ENCODE measurements around the gene COBL.

Gene COBL

GRCh38 chr7:51118628-51119027 lies 198.0 kb downstream of the COBL start:
- TF ChIP-seq TAF1 (IDR thresholded peaks at IDR 0.05; ENCODE audit: borderline replicate concordance, insufficient read depth, low read length), result no peak
- no peak for TF ChIP-seq SIN3A (IDR thresholded peaks at IDR 0.05; ENCODE audit: borderline replicate concordance, insufficient read depth, low read length)
- no peak for TF ChIP-seq FOXP2 (optimal IDR thresholded peaks at IDR 0.05; ENCODE audit: borderline replicate concordance, extremely low read depth, extremely low read length, insufficient read depth)
- TF ChIP-seq, protein P1, sequence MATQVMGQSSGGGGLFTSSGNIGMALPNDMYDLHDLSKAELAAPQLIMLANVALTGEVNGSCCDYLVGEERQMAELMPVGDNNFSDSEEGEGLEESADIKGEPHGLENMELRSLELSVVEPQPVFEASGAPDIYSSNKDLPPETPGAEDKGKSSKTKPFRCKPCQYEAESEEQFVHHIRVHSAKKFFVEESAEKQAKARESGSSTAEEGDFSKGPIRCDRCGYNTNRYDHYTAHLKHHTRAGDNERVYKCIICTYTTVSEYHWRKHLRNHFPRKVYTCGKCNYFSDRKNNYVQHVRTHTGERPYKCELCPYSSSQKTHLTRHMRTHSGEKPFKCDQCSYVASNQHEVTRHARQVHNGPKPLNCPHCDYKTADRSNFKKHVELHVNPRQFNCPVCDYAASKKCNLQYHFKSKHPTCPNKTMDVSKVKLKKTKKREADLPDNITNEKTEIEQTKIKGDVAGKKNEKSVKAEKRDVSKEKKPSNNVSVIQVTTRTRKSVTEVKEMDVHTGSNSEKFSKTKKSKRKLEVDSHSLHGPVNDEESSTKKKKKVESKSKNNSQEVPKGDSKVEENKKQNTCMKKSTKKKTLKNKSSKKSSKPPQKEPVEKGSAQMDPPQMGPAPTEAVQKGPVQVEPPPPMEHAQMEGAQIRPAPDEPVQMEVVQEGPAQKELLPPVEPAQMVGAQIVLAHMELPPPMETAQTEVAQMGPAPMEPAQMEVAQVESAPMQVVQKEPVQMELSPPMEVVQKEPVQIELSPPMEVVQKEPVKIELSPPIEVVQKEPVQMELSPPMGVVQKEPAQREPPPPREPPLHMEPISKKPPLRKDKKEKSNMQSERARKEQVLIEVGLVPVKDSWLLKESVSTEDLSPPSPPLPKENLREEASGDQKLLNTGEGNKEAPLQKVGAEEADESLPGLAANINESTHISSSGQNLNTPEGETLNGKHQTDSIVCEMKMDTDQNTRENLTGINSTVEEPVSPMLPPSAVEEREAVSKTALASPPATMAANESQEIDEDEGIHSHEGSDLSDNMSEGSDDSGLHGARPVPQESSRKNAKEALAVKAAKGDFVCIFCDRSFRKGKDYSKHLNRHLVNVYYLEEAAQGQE (IDR thresholded peaks at IDR 0.05; ENCODE audit: insufficient read depth in 1 of 2, low read depth in 2 of 2, low read length in 2 of 2), result no peak
- TF ChIP-seq POLR2AphosphoS5 (IDR thresholded peaks at IDR 0.05; ENCODE audit: low read depth, low read length), result no peak

- TF ChIP-seq TAF1 (IDR thresholded peaks at IDR 0.05; ENCODE audit: borderline replicate concordance, insufficient read depth, low read length) (no peak), POLR2AphosphoS5 (IDR thresholded peaks at IDR 0.05; ENCODE audit: low read depth, low read length) (no peak), SIN3A (IDR thresholded peaks at IDR 0.05; ENCODE audit: borderline replicate concordance, insufficient read depth, low read length) (no peak), FOXP2 (optimal IDR thresholded peaks at IDR 0.05; ENCODE audit: borderline replicate concordance, extremely low read depth, extremely low read length, insufficient read depth) (no peak)
- TF ChIP-seq, protein P1 (IDR thresholded peaks at IDR 0.05; ENCODE audit: insufficient read depth in 1 of 2, low read depth in 2 of 2, low read length in 2 of 2), result no peak
Measured at GRCh38 chr7:51114501-51114900, 202.1 kb downstream of the COBL start.

DNA sequence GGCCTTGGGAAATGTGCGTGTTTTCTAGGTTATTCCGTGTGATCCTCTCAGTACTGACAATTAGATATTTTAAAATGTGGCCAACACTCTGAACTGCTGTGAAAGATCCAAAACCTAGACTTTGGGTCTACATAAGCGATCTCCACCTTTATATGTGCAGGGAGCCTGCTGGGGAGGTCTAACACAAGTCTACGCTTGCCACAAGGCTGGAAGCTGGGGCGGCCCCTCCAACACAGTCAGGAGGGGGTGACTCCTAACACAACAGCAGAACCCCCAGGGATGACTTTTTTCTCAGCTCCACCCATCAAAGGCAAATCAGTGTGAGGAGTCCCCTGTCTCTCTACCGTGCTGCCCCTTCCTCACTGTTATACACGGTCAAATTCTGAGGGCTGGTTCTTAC lies 202.6 kb downstream of the COBL start:
- no peak for TF ChIP-seq TAF1 (IDR thresholded peaks at IDR 0.05; ENCODE audit: borderline replicate concordance, insufficient read depth, low read length)
- TF ChIP-seq, protein P1 (IDR thresholded peaks at IDR 0.05; ENCODE audit: insufficient read depth in 1 of 2, low read depth in 2 of 2, low read length in 2 of 2), result no peak
- TF ChIP-seq SIN3A (IDR thresholded peaks at IDR 0.05; ENCODE audit: borderline replicate concordance, insufficient read depth, low read length), result no peak
- TF ChIP-seq POLR2AphosphoS5 (IDR thresholded peaks at IDR 0.05; ENCODE audit: low read depth, low read length), result no peak
- TF ChIP-seq FOXP2 (optimal IDR thresholded peaks at IDR 0.05; ENCODE audit: borderline replicate concordance, extremely low read depth, extremely low read length, insufficient read depth), result no peak

DNA sequence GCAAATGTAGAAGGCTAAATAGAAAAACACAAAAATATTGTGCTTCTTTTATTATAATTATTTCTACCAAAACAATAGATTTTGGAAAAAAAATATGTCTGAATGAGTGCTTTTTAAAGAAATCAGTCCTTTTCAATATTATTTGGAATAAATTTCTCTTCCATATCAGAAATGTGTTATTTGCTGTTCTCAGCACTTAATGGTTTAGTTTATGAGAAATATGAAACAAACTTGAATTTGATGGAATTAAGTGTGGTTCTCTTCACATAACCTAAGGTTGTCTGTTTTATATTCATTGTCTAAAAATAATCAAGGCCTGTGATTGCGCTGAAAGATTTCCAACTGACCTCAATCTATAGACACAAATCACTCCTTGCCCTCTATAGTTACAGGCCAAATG lies 203.0 kb downstream of the COBL start:
- no peak for TF ChIP-seq FOXP2 (optimal IDR thresholded peaks at IDR 0.05; ENCODE audit: borderline replicate concordance, extremely low read depth, extremely low read length, insufficient read depth)

GRCh38 chr7:51111241-51111940 lies 205.2 kb downstream of the COBL start:
- no peak for TF ChIP-seq FOXP2 (optimal IDR thresholded peaks at IDR 0.05; ENCODE audit: borderline replicate concordance, extremely low read depth, extremely low read length, insufficient read depth)
- TF ChIP-seq, protein P1 (IDR thresholded peaks at IDR 0.05; ENCODE audit: insufficient read depth in 1 of 2, low read depth in 2 of 2, low read length in 2 of 2), result no peak
- TF ChIP-seq TAF1 (IDR thresholded peaks at IDR 0.05; ENCODE audit: borderline replicate concordance, insufficient read depth, low read length), result no peak
- no peak for TF ChIP-seq SIN3A (IDR thresholded peaks at IDR 0.05; ENCODE audit: borderline replicate concordance, insufficient read depth, low read length)
- TF ChIP-seq POLR2AphosphoS5 (IDR thresholded peaks at IDR 0.05; ENCODE audit: low read depth, low read length), result no peak

All from PFSK-1 (cell line).